ENCODE results near the gene A4GNT. TPM values are rescaled to one million over a fixed set of nuclear protein-coding genes. Genes with fewer than 3 reads are reported as not detected.
"Not testable (repeated sequence)": the region's sequence is repeated elsewhere in the genome, so short reads cannot be mapped to it uniquely, and the experiment has no call there.

A4GNT gene
- total RNA-seq, 1 donor from 2014 or later: 0.41 TPM

GRCh38 chr3:138105598-138105997 lies 26.6 kb downstream of the A4GNT start:
- no peak for DNase-seq
- no peak for ATAC-seq
- TF ChIP-seq CTCF (IDR thresholded peaks at IDR 0.05): no peak
- Histone ChIP-seq H3K27ac (no peak overlapping the region), H3K27me3 (ENCODE audit: low read depth) (no peaks in the 10 kb centered on the region), H3K4me1 (no peaks in the 10 kb centered on the region), H3K4me3 (no peak overlapping the region), H3K36me3 (peaks cover 20% of the 10 kb centered on the region), H3K9me3 (no peaks in the 10 kb centered on the region)
- intact Hi-C loops (cut with DNase I): no loop called here

- peaks cover 26% of the 10 kb centered on the region for H3K36me3 ChIP-seq
- no peak overlapping the region for H3K4me3 ChIP-seq
- intact Hi-C loops (cut with DNase I): no loop called here
- H3K4me1 ChIP-seq: no peaks in the 10 kb centered on the region
- no peaks in the 10 kb centered on the region for H3K27me3 ChIP-seq (ENCODE audit: low read depth)
- no peak overlapping the region for H3K27ac ChIP-seq
- TF ChIP-seq CTCF (IDR thresholded peaks at IDR 0.05): no peak
- ATAC-seq: peak in 1 of 2 donors; percentile 30
- DNase-seq: no peak
- no peaks in the 10 kb centered on the region for H3K9me3 ChIP-seq
Observed at GRCh38 chr3:138103466-138103865, 28.7 kb downstream of the A4GNT start.

GRCh38 chr3:138101351-138101940 lies 30.7 kb downstream of the A4GNT start:
- H3K27me3 ChIP-seq (ENCODE audit: low read depth); intact Hi-C loops (cut with DNase I); H3K9me3 ChIP-seq; H3K27ac ChIP-seq; DNase-seq; H3K4me1 ChIP-seq; H3K4me3 ChIP-seq; ATAC-seq: not testable (repeated sequence)
- peaks cover 26% of the 10 kb centered on the region for H3K36me3 ChIP-seq

- Histone ChIP-seq H3K9me3 (no peaks in the 10 kb centered on the region), H3K4me3 (no peak overlapping the region), H3K4me1 (no peaks in the 10 kb centered on the region), H3K36me3 (peaks cover 31% of the 10 kb centered on the region), H3K27me3 (ENCODE audit: low read depth) (no peaks in the 10 kb centered on the region), H3K27ac (no peak overlapping the region)
- no peak for TF ChIP-seq CTCF (IDR thresholded peaks at IDR 0.05)
- intact Hi-C loops (cut with DNase I): no loop called here
- DNase-seq (no peak), ATAC-seq (no peak)
Observed at GRCh38 chr3:138099417-138099816, 32.8 kb downstream of the A4GNT start.

- H3K4me1 ChIP-seq: no peaks in the 10 kb centered on the region
- peak; percentile 18 to 45 for ATAC-seq
Observed at GRCh38 chr3:138097192-138098172, 34.7 kb downstream of the A4GNT start.

More at GRCh38 chr3:138097192-138098172, 34.7 kb downstream of the A4GNT start:
- TF ChIP-seq CTCF (IDR thresholded peaks at IDR 0.05): no peak
- Histone ChIP-seq H3K9me3 (no peaks in the 10 kb centered on the region), H3K36me3 (peaks cover 28% of the 10 kb centered on the region), H3K4me3 (no peak overlapping the region), H3K27me3 (ENCODE audit: low read depth) (no peaks in the 10 kb centered on the region), H3K27ac (no peak overlapping the region)
- no peak for DNase-seq
- intact Hi-C loops (cut with DNase I): no loop called here

Data from lower lobe of right lung (tissue), 2 donors.